ENCODE results near the gene LIMK2. TPM values are rescaled to one million over a fixed set of nuclear protein-coding genes. Genes with fewer than 3 reads are reported as not detected.
A peak's percentile ranks its signal among the peaks of the same experiment; 100 is the strongest.
"Not testable (repeated sequence)": the region's sequence is repeated elsewhere in the genome, so short reads cannot be mapped to it uniquely, and the experiment has no call there.

LIMK2 gene
- 10 to 100 TPM; 31.8 to 34.4 TPM for total RNA-seq

DNA sequence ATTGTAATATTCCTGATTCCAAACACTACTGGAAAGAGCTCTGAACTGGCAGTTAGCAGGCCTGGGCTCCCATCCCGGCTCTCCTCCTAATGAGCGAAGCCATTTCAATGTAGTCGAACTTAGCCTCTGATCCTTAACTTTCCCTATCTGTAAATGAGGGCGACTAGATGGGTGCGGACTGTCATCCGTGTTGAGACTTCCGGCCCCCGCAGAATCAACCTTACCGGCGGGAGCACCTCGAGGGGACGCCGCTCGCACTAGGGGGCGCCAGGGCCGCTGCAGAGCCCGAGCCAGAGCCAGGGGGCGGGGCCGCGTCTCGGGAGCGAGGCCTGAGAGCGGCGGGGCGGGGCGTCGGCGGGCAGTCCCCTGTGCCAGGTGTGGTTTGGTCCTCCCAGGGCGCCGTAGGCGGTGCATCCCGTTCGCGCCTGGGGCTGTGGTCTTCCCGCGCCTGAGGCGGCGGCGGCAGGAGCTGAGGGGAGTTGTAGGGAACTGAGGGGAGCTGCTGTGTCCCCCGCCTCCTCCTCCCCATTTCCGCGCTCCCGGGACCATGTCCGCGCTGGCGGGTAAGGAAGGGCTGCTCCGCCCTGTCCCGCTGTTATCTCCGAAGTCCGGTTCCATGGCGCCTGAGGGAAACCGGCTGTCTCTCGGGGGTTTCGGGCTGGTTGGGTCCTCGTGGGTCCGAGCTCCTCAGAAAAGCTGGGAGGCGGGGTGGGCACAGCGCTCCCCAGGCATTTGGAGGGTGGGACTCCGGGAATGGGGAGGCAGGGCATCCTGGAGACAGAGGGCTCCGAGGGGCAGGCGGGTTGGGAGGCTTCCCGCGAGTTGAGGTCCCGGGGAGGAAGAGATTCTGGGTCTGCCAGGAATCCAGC is at the start of gene LIMK2:
Gene LIMK2 (plus strand): TSS at position 437 of the 869 bp plus-strand sequence. CDS start 111 bp downstream, at position 548.
- ChIA-PET POLR2A (interaction anchor here (0.6 to 1.5 kb wide), 3 partner anchors 14 to 314 kb away, joined by 3 to 4 read pairs (median 3); partner anchors contain the start of gene PIK3IP1), CTCF (interaction anchor here (0.6 to 6.1 kb wide), 24 partner anchors 11 to 578 kb away, joined by 3 to 39 read pairs (median 4); partner anchors contain the start of genes PIK3IP1 and SELENOM)
- Mint-ChIP-seq H3K4me3 (peak within 1 kb of the TSS; percentile 85), H3K27ac (peak within 1 kb of the TSS; percentile 92), H3K9me3 (ENCODE audit: low read depth) (no peaks in the 10 kb centered on the region), H3K4me1 (peaks cover 45% of the 10 kb centered on the region), H3K27me3 (no peaks in the 10 kb centered on the region), H3K36me3 (ENCODE audit: low read depth) (peaks cover 11% of the 10 kb centered on the region)
- DNase-seq: peak; percentile 99
- intact Hi-C loops (cut with DNase I, micrococcal nuclease): loop anchor here (1.0 to 5.0 kb wide), 16 partner anchors 52 to 543 kb away; partner anchors contain the start of genes SELENOM (in 2 of the 2), DEPDC5 (in 1 of the 2), DRG1 (in 1 of the 2) and PIK3IP1 (in 1 of the 2)
- peak; percentile 97 for ATAC-seq

DNA sequence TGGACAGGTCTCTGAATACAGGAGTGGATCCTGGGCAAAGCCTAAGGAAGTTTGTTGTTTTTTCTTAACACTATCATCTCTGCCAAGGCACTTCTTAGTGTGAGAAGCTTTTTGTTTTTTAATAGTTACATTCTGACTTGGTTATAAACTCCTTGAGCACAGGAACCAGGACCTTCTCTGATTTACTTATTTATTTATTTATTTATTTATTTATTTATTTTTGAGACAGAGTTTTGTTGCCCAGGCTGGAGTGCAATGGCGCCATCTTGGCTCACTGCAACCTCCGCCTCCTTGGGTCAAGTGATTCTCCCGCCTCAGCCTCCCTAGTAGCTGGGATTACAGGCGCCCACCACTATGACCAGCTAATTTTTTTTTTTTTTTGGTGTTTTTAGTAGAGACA is 41.1 kb upstream of the LIMK2 start:
- no peak overlapping the region for H3K27ac Mint-ChIP-seq
- ChIA-PET CTCF (interaction anchor here (0.9 kb wide), 1 partner anchor 11 kb away, joined by 3 read pairs; the partner anchor contains the start of gene RNF185), POLR2A (interaction anchor here (0.7 kb wide), 1 partner anchor 30 kb away, joined by 4 read pairs; no protein-coding TSS in a partner anchor)
- H3K9me3 Mint-ChIP-seq (ENCODE audit: low read depth): no peaks in the 10 kb centered on the region
- H3K4me1 Mint-ChIP-seq: peaks cover 47% of the 10 kb centered on the region
- peaks cover 10% of the 10 kb centered on the region for H3K36me3 Mint-ChIP-seq (ENCODE audit: low read depth)
- ATAC-seq (no peak), DNase-seq (no peak)
- no peak overlapping the region for H3K4me3 Mint-ChIP-seq
- intact Hi-C loops (cut with DNase I, micrococcal nuclease): no loop called here
- H3K27me3 Mint-ChIP-seq: no peaks in the 10 kb centered on the region

DNA sequence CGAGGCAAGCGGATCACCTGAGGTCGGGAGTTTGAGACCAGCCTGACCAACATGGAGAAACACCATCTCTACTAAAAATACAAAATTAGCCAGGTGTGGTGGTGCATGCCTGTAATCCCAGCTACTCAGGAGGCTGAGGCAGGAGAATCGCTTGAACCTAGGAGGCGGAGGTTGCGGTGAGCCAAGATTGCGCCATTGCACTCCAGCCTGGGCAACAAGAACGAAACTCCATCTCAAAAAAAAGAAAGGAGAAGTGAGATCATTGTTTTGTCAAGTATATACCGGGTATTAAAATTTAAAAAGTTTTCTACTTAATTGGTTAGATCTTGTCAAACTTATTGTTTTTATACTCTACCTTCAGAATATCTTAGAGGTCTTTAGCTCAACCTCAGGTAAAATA is 40.4 kb upstream of the LIMK2 start:
- H3K27ac Mint-ChIP-seq; POLR2A ChIA-PET; H3K4me3 Mint-ChIP-seq; ATAC-seq; H3K9me3 Mint-ChIP-seq (ENCODE audit: low read depth); intact Hi-C loops (cut with DNase I, micrococcal nuclease); H3K27me3 Mint-ChIP-seq; DNase-seq: not testable (repeated sequence)
- H3K4me1 Mint-ChIP-seq: peaks cover 48% of the 10 kb centered on the region
- peaks cover 12% of the 10 kb centered on the region for H3K36me3 Mint-ChIP-seq (ENCODE audit: low read depth)
- CTCF ChIA-PET: interaction anchor here (0.6 kb wide), 1 partner anchor 389 kb away, joined by 3 read pairs; no protein-coding TSS in a partner anchor

DNA sequence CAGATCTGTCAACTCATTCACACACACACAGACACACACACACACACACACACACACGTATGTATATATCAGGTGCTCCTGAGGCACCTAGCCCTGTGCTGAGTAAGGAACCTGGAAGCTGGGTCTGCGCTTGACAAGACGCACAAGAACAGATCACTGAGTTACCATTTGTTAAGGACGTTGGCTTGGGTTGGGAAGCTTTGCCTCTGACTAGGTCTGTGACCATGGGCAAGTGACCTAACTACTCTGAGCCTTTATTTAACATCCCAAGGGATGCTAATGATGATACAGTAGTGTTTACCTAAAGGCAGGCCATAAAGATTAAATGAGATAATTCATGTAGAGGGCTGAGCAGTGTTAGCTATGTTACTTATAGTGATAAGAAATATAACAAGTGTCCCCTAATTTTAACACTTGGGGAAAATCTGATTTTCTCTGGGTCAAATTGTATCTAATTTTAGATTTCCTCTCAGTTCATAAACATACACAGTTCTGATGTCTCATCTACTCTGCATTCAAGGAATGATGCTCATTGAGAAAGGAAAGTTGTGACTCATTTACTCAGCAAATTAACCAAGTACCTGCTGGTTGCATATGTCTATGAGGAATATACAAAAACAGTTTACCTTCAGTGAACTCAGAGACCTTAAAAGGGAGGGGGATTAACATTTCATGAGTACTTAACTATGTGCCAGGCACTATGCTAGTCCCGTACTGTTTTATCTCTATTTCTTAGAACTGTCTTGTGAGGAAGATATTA is 38.5 kb upstream of the LIMK2 start:
- ChIA-PET CTCF (interaction anchor here (0.7 to 1.0 kb wide), 3 partner anchors 21 to 58 kb away, joined by 3 read pairs; no protein-coding TSS in a partner anchor), POLR2A (no interaction called here)
- H3K36me3 Mint-ChIP-seq (ENCODE audit: low read depth): peaks cover 7% of the 10 kb centered on the region
- H3K9me3 Mint-ChIP-seq (ENCODE audit: low read depth): no peaks in the 10 kb centered on the region
- peak overlapping the region; percentile 29 for H3K4me3 Mint-ChIP-seq
- H3K27ac Mint-ChIP-seq: peak overlapping the region; percentile 80
- ATAC-seq (peak; percentile 94), DNase-seq (peak; percentile 16)
- H3K4me1 Mint-ChIP-seq: peaks cover 41% of the 10 kb centered on the region
- intact Hi-C loops (cut with DNase I, micrococcal nuclease): loop anchor here (1.0 kb wide), 2 partner anchors 13 to 529 kb away; partner anchors contain the start of gene RNF185 (in 1 of the 2)
- no peaks in the 10 kb centered on the region for H3K27me3 Mint-ChIP-seq

DNA sequence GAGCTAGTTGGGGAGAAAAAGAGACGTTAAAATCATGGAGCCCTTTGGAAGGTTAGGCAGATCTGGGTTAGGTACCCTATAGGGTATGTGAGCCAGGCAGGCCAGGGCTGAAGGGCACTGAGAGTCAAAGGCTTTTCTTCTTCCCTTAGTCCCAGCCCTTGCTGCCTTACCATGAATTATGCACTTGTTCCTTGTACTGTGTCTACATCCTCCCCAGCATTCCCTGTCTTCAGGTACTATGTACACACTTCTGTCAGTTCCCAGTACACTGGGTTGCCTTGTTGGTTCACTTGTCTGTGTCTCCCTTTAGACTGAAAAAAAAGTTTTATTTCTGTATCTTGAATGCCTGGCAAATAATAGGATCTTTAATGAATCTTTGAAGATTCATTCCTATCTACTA is 35.2 kb upstream of the LIMK2 start:
- no peak for ATAC-seq
- POLR2A ChIA-PET: no interaction called here
- Mint-ChIP-seq H3K27ac (peak overlapping the region; percentile 60), H3K27me3 (no peaks in the 10 kb centered on the region), H3K4me1 (peaks cover 42% of the 10 kb centered on the region), H3K36me3 (ENCODE audit: low read depth) (peaks cover 25% of the 10 kb centered on the region), H3K9me3 (ENCODE audit: low read depth) (peaks cover 2% of the 10 kb centered on the region), H3K4me3 (no peak overlapping the region)
- no peak for DNase-seq
- intact Hi-C loops (cut with DNase I, micrococcal nuclease): no loop called here
- CTCF ChIA-PET: no interaction called here

DNA sequence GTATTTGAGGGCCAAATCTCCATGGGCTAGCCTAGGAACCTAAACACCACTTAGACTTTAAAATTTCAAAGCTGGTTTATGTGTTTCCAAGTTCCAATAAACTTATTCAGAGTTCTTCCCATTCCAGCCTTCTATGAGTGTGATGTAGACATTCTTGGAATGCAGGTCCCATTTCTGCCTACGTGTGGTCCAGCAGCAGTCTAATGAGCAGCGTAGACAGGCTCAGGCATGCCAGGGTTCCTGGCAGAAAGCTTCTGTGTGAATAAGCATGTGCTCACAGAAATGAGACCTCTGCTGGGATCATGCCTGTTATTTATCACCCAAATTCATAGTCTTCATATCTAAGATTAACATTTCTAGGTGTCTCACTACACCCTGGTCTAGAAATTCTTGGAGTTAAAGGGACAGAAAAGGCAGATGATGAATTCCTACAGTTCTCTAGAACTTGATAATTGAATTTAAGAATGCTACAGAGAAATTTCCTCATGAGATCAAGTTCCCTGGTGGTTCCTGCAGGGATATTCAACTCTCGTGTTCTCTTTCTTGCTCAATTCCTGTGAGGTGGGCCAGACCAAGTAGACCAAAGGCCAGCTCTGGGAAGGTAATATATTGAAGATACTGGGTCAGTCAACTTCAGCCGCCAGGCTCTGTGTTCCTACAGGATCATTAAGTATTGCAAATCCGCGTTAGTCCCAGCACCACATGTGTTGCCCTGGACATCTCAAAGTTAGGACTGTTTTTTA is 34.5 kb upstream of the LIMK2 start:
- Mint-ChIP-seq H3K36me3 (ENCODE audit: low read depth) (peaks cover 25% of the 10 kb centered on the region), H3K27ac (no peak overlapping the region), H3K9me3 (ENCODE audit: low read depth) (peaks cover 2% of the 10 kb centered on the region), H3K4me1 (peaks cover 38% of the 10 kb centered on the region), H3K27me3 (no peaks in the 10 kb centered on the region), H3K4me3 (no peak overlapping the region)
- POLR2A ChIA-PET: interaction anchor here (0.6 kb wide), 2 partner anchors 109 to 160 kb away, joined by 3 to 10 read pairs; no protein-coding TSS in a partner anchor
- CTCF ChIA-PET: interaction anchor here (1.0 kb wide), 1 partner anchor 34 kb away, joined by 3 read pairs; no protein-coding TSS in a partner anchor
- DNase-seq (no peak), ATAC-seq (no peak)
- intact Hi-C loops (cut with DNase I, micrococcal nuclease): no loop called here

DNA sequence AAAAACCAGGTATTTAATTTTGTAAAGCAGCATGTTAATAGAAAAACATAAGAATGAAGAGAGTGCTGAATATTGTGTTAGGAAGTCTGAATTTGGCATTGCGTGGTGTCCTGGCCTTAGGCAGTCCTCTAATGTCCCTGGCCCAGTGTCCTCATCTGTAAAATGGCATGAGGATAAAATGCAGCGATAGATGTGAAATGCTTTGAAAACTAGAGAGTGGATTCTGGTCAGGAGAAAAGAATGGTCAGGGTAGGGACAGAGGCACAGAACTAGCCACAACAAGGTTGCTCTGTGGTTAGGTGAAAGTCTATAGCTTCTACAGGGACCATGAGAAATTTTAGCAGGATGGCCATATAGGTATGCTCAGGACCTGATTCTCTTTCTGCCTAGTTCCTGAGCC is 33.2 kb upstream of the LIMK2 start:
- H3K9me3 Mint-ChIP-seq (ENCODE audit: low read depth): peaks cover 2% of the 10 kb centered on the region
- DNase-seq: no peak
- intact Hi-C loops (cut with DNase I, micrococcal nuclease): no loop called here
- H3K4me1 Mint-ChIP-seq: peaks cover 26% of the 10 kb centered on the region
- no peaks in the 10 kb centered on the region for H3K27me3 Mint-ChIP-seq
- H3K4me3 Mint-ChIP-seq: no peak overlapping the region
- H3K27ac Mint-ChIP-seq: no peak overlapping the region
- ATAC-seq: no peak
- POLR2A ChIA-PET: no interaction called here
- CTCF ChIA-PET: interaction anchor here (1.8 kb wide), 1 partner anchor 11 kb away, joined by 7 read pairs; no protein-coding TSS in a partner anchor
- peaks cover 25% of the 10 kb centered on the region for H3K36me3 Mint-ChIP-seq (ENCODE audit: low read depth)

DNA sequence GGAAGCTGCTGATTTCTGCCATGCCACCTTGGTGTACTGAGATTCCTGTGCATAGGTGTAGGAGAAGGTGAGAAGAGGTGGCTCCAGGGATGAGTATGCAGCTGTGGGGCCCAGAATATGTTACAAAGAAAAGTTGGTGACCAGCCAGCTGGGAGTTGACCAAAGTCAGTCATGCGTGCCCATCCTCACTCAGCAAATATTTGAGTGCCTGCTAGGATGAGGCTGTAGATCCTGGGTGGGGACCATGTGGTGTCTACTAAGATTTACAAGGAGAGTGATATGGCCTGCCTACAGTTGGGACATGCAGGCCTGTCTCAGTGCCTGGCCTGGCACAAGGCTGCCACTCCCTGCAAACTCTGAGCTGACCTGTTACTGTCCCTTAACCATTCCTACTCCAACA is 32.8 kb upstream of the LIMK2 start:
- Mint-ChIP-seq H3K9me3 (ENCODE audit: low read depth) (peaks cover 2% of the 10 kb centered on the region), H3K27ac (no peak overlapping the region), H3K27me3 (no peaks in the 10 kb centered on the region), H3K36me3 (ENCODE audit: low read depth) (peaks cover 25% of the 10 kb centered on the region), H3K4me3 (no peak overlapping the region), H3K4me1 (peaks cover 21% of the 10 kb centered on the region)
- DNase-seq (no peak), ATAC-seq (peak; percentile 26)
- CTCF ChIA-PET: interaction anchor here (1.8 kb wide), 1 partner anchor 11 kb away, joined by 7 read pairs; no protein-coding TSS in a partner anchor
- intact Hi-C loops (cut with DNase I, micrococcal nuclease): no loop called here
- POLR2A ChIA-PET: no interaction called here

DNA sequence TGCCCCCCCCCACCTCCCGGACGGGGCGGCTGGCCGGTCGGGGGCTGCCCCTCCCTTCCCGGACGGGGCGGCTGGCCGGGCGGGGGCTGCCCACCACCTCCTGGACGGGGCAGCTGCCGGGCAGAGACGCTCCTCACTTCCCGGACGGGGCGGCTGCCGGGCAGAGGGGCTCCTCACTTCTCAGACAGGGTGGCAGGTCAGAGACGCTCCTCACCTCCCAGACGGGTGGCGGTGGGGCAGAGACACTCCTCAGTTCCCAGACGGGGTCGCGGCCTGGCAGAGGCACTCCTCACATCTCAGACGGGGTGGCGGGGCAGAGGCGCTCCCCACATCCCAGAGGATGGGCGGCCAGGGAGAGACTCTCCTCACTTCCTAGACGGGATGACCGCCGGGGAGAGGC is 28.1 kb upstream of the LIMK2 start:
- Mint-ChIP-seq H3K27me3 (no peaks in the 10 kb centered on the region), H3K4me3 (no peak overlapping the region), H3K4me1 (peaks cover 8% of the 10 kb centered on the region), H3K9me3 (ENCODE audit: low read depth) (peaks cover 2% of the 10 kb centered on the region), H3K27ac (no peak overlapping the region), H3K36me3 (ENCODE audit: low read depth) (peaks cover 23% of the 10 kb centered on the region)
- ATAC-seq (no peak), DNase-seq (no peak)
- ChIA-PET CTCF (no interaction called here), POLR2A (no interaction called here)
- intact Hi-C loops (cut with DNase I, micrococcal nuclease): no loop called here

DNA sequence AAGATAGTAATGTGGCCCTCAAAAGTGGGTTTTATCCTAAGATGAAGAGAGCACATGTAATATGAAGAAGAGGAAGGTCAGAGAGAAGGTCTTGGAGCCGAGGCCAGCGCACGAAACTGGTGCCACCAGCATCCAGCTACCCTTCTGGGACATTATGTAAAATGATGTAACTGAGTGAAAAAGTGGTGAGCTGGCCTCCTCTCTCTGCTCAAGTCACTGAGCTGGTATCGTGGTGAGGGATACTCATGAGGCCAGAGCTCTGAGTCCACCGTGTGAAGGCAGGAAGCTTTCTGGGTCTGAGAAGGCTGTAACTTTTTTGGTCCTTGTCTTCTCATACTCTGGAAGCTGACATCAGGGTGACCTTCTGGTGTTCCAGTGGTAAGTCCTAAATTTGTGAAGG is 27.0 kb upstream of the LIMK2 start:
- POLR2A ChIA-PET: no interaction called here
- no peak overlapping the region for H3K4me3 Mint-ChIP-seq
- CTCF ChIA-PET: interaction anchor here (0.8 to 1.3 kb wide), 2 partner anchors 10 to 45 kb away, joined by 3 to 4 read pairs; no protein-coding TSS in a partner anchor
- no peaks in the 10 kb centered on the region for H3K4me1 Mint-ChIP-seq
- peaks cover 15% of the 10 kb centered on the region for H3K36me3 Mint-ChIP-seq (ENCODE audit: low read depth)
- peaks cover 2% of the 10 kb centered on the region for H3K9me3 Mint-ChIP-seq (ENCODE audit: low read depth)
- DNase-seq (no peak), ATAC-seq (no peak)
- no peaks in the 10 kb centered on the region for H3K27me3 Mint-ChIP-seq
- intact Hi-C loops (cut with DNase I, micrococcal nuclease): no loop called here
- no peak overlapping the region for H3K27ac Mint-ChIP-seq

All from activated CD4-positive, alpha-beta T cell treated with anti-CD3 and anti-CD28 coated beads for 36 hours (primary cell).